ENCODE data around the gene IGFL1. TPM values are rescaled to one million over a fixed set of nuclear protein-coding genes. Genes with fewer than 3 reads are reported as not detected.
"Not testable (repeated sequence)": the region's sequence is repeated elsewhere in the genome, so short reads cannot be mapped to it uniquely, and the experiment has no call there.

Gene IGFL1
- total RNA-seq, 5 donors from 2014 or later (not counting 1 experiment from before 2014, with no cell fraction given): not detected

- Histone ChIP-seq H3K4me3 (ENCODE audit: control insufficient read depth in 1 of 2, extremely low read depth in 1 of 2, low read length in 1 of 2) (no peak overlapping the region), H3K36me3 (ENCODE audit: control insufficient read depth in 2 of 2, extremely low read depth in 1 of 2, insufficient read depth in 1 of 2, low read length in 1 of 2) (no peaks in the 10 kb centered on the region), H3K4me1 (ENCODE audit: control insufficient read depth in 1 of 2, extremely low read depth in 1 of 2, insufficient read depth in 2 of 2, low read length in 2 of 2) (no peaks in the 10 kb centered on the region), H3K9me3 (no peaks in the 10 kb centered on the region), H3K27me3 (replicated peaks in 1 of 2; ENCODE audit: control insufficient read depth in 2 of 2, extremely low read depth in 1 of 2, insufficient read depth in 2 of 2, low read length in 1 of 2) (peaks cover 2 to 13% of the 10 kb centered on the region in 2 experiments), H3K27ac (ENCODE audit: low read length) (no peak overlapping the region)
- ATAC-seq (replicated peaks in 1 of 4) (no peak), DNase-seq (no peak)
- CTCF ChIA-PET: interaction anchor here in 1 of 2 donors (0.7 kb wide), 1 partner anchor 155 kb away, joined by 3 read pairs; no protein-coding TSS in a partner anchor
- Mint-ChIP-seq H3K9me3 (no peaks in the 10 kb centered on the region), H3K27ac (no peak overlapping the region), H3K36me3 (no peaks in the 10 kb centered on the region), H3K27me3 (peaks cover 13 to 27% of the 10 kb centered on the region in 2 donors), H3K4me3 (no peak overlapping the region), H3K4me1 (no peaks in the 10 kb centered on the region)
- POLR2A ChIA-PET: no interaction called here
- 100% methylated on average over 1 of the region's 4 CpGs for WGBS (ENCODE audit: insufficient coverage)
Observed at GRCh38 chr19:46254776-46255175, 25.2 kb downstream of the IGFL1 start.

GRCh38 chr19:46256855-46257254 is 27.3 kb downstream of the IGFL1 start:
- H3K27ac Mint-ChIP-seq: no peak overlapping the region
- WGBS (ENCODE audit: insufficient coverage): 89% methylated on average over 3 of the region's 8 CpGs
- no peak overlapping the region for H3K4me3 ChIP-seq (ENCODE audit: control insufficient read depth in 1 of 2, extremely low read depth in 1 of 2, low read length in 1 of 2)
- ChIA-PET POLR2A (no interaction called here), CTCF (no interaction called here)
- no peak for DNase-seq
- no peaks in the 10 kb centered on the region for H3K36me3 ChIP-seq (ENCODE audit: control insufficient read depth in 2 of 2, extremely low read depth in 1 of 2, insufficient read depth in 1 of 2, low read length in 1 of 2)
- H3K4me3 Mint-ChIP-seq: no peak overlapping the region
- H3K27me3 Mint-ChIP-seq: peaks cover 22 to 27% of the 10 kb centered on the region in 2 donors
- H3K9me3 Mint-ChIP-seq: no peaks in the 10 kb centered on the region
- no peaks in the 10 kb centered on the region for H3K9me3 ChIP-seq
- no peaks in the 10 kb centered on the region for H3K36me3 Mint-ChIP-seq
- no peak for ATAC-seq (replicated peaks in 1 of 4)
- H3K4me1 Mint-ChIP-seq: no peaks in the 10 kb centered on the region
- no peak overlapping the region for H3K27ac ChIP-seq (ENCODE audit: low read length)
- H3K27me3 ChIP-seq (replicated peaks in 1 of 2; ENCODE audit: control insufficient read depth in 2 of 2, extremely low read depth in 1 of 2, insufficient read depth in 2 of 2, low read length in 1 of 2): peaks cover 0 to 30% of the 10 kb centered on the region in 2 experiments
- no peaks in the 10 kb centered on the region for H3K4me1 ChIP-seq (ENCODE audit: control insufficient read depth in 1 of 2, extremely low read depth in 1 of 2, insufficient read depth in 2 of 2, low read length in 2 of 2)

- H3K4me3 Mint-ChIP-seq; ATAC-seq (replicated peaks in 1 of 4); H3K9me3 Mint-ChIP-seq; CTCF ChIA-PET; H3K9me3 ChIP-seq; POLR2A ChIA-PET; H3K36me3 Mint-ChIP-seq; H3K36me3 ChIP-seq (ENCODE audit: control insufficient read depth in 2 of 2, extremely low read depth in 1 of 2, insufficient read depth in 1 of 2, low read length in 1 of 2); DNase-seq; H3K27ac ChIP-seq (ENCODE audit: low read length); H3K4me3 ChIP-seq (ENCODE audit: control insufficient read depth in 1 of 2, extremely low read depth in 1 of 2, low read length in 1 of 2); H3K27ac Mint-ChIP-seq: not testable (repeated sequence)
- Histone ChIP-seq H3K27me3 (replicated peaks in 1 of 2; ENCODE audit: control insufficient read depth in 2 of 2, extremely low read depth in 1 of 2, insufficient read depth in 2 of 2, low read length in 1 of 2) (peaks cover 0 to 53% of the 10 kb centered on the region in 2 experiments), H3K4me1 (ENCODE audit: control insufficient read depth in 1 of 2, extremely low read depth in 1 of 2, insufficient read depth in 2 of 2, low read length in 2 of 2) (peaks cover 0 to 19% of the 10 kb centered on the region in 2 experiments)
- 80% methylated on average over 1 of the region's 7 CpGs for WGBS (ENCODE audit: insufficient coverage)
- Mint-ChIP-seq H3K4me1 (peaks cover 14 to 17% (median 14%) of the 10 kb centered on the region in 3 donors), H3K27me3 (peaks cover 23 to 31% of the 10 kb centered on the region in 2 donors)
Observed at GRCh38 chr19:46261501-46261900, 32.0 kb downstream of the IGFL1 start.

GRCh38 chr19:46262684-46263296 is 33.2 kb downstream of the IGFL1 start:
- peak; percentile 61 to 87 (median 85) for ATAC-seq (replicated peaks in 1 of 4)
- H3K36me3 Mint-ChIP-seq; H3K4me3 ChIP-seq (ENCODE audit: control insufficient read depth in 1 of 2, extremely low read depth in 1 of 2, low read length in 1 of 2); H3K27ac ChIP-seq (ENCODE audit: low read length); H3K9me3 Mint-ChIP-seq; H3K36me3 ChIP-seq (ENCODE audit: control insufficient read depth in 2 of 2, extremely low read depth in 1 of 2, insufficient read depth in 1 of 2, low read length in 1 of 2); H3K9me3 ChIP-seq; POLR2A ChIA-PET: not testable (repeated sequence)
- peak overlapping the region; percentile 63 to 88 for H3K27ac Mint-ChIP-seq
- 0% methylated on average over 1 of the region's 11 CpGs for WGBS (ENCODE audit: insufficient coverage)
- peaks cover 0 to 19% of the 10 kb centered on the region in 2 experiments for H3K4me1 ChIP-seq (ENCODE audit: control insufficient read depth in 1 of 2, extremely low read depth in 1 of 2, insufficient read depth in 2 of 2, low read length in 2 of 2)
- peak overlapping the region in 2 of 3 donors; percentile 5 to 39 for H3K4me3 Mint-ChIP-seq
- H3K4me1 Mint-ChIP-seq: peaks cover 14 to 17% (median 14%) of the 10 kb centered on the region in 3 donors
- peaks cover 27 to 37% of the 10 kb centered on the region in 2 donors for H3K27me3 Mint-ChIP-seq
- DNase-seq: peak in 32 of 35 experiments; percentile 6 to 78 (median 38)
- H3K27me3 ChIP-seq (replicated peaks in 1 of 2; ENCODE audit: control insufficient read depth in 2 of 2, extremely low read depth in 1 of 2, insufficient read depth in 2 of 2, low read length in 1 of 2): peaks cover 0 to 59% of the 10 kb centered on the region in 2 experiments
- CTCF ChIA-PET: interaction anchor here in 1 of 2 donors (0.9 kb wide), 1 partner anchor 234 kb away, joined by 13 read pairs; no protein-coding TSS in a partner anchor

- Mint-ChIP-seq H3K4me1 (peaks cover 14 to 21% (median 17%) of the 10 kb centered on the region in 3 donors), H3K27me3 (peaks cover 33 to 45% of the 10 kb centered on the region in 2 donors)
- Histone ChIP-seq H3K27me3 (replicated peaks in 1 of 2; ENCODE audit: control insufficient read depth in 2 of 2, extremely low read depth in 1 of 2, insufficient read depth in 2 of 2, low read length in 1 of 2) (peaks cover 2 to 55% of the 10 kb centered on the region in 2 experiments), H3K4me1 (ENCODE audit: control insufficient read depth in 1 of 2, extremely low read depth in 1 of 2, insufficient read depth in 2 of 2, low read length in 2 of 2) (peaks cover 0 to 22% of the 10 kb centered on the region in 2 experiments)
- H3K36me3 ChIP-seq (ENCODE audit: control insufficient read depth in 2 of 2, extremely low read depth in 1 of 2, insufficient read depth in 1 of 2, low read length in 1 of 2); H3K36me3 Mint-ChIP-seq; H3K9me3 ChIP-seq; ATAC-seq (replicated peaks in 1 of 4); DNase-seq; H3K4me3 Mint-ChIP-seq; H3K27ac ChIP-seq (ENCODE audit: low read length); H3K27ac Mint-ChIP-seq; H3K4me3 ChIP-seq (ENCODE audit: control insufficient read depth in 1 of 2, extremely low read depth in 1 of 2, low read length in 1 of 2); H3K9me3 Mint-ChIP-seq: not testable (repeated sequence)
- WGBS (ENCODE audit: insufficient coverage): 87% methylated on average over 3 of the region's 5 CpGs
- ChIA-PET CTCF (interaction anchor here (0.5 to 2.0 kb wide), 3 partner anchors 191 to 236 kb away, joined by 3 to 23 read pairs (median 4); no protein-coding TSS in a partner anchor), POLR2A (interaction anchor here in 1 of 2 donors (0.6 kb wide), 1 partner anchor 1146 kb away, joined by 6 read pairs; no protein-coding TSS in a partner anchor)
Observed at GRCh38 chr19:46264801-46265200, 35.3 kb downstream of the IGFL1 start.

GRCh38 chr19:46265217-46265828 is 35.8 kb downstream of the IGFL1 start:
- no peaks in the 10 kb centered on the region for H3K36me3 ChIP-seq (ENCODE audit: control insufficient read depth in 2 of 2, extremely low read depth in 1 of 2, insufficient read depth in 1 of 2, low read length in 1 of 2)
- H3K9me3 ChIP-seq: no peaks in the 10 kb centered on the region
- peak; percentile 12 to 87 (median 55) for DNase-seq
- CTCF ChIA-PET: interaction anchor here (1.2 to 2.0 kb wide), 2 partner anchors 232 to 237 kb away, joined by 4 to 23 read pairs; no protein-coding TSS in a partner anchor
- peaks cover 0 to 22% of the 10 kb centered on the region in 2 experiments for H3K4me1 ChIP-seq (ENCODE audit: control insufficient read depth in 1 of 2, extremely low read depth in 1 of 2, insufficient read depth in 2 of 2, low read length in 2 of 2)
- H3K36me3 Mint-ChIP-seq: no peaks in the 10 kb centered on the region
- peaks cover 31 to 44% of the 10 kb centered on the region in 2 donors for H3K27me3 Mint-ChIP-seq
- no peak overlapping the region for H3K27ac Mint-ChIP-seq
- H3K27ac ChIP-seq (ENCODE audit: low read length): no peak overlapping the region
- H3K4me3 Mint-ChIP-seq: no peak overlapping the region
- 22% methylated on average over 7 of the region's 10 CpGs for WGBS (ENCODE audit: insufficient coverage)
- ATAC-seq (replicated peaks in 1 of 4): peak; percentile 60 to 73 (median 64)
- H3K9me3 Mint-ChIP-seq: no peaks in the 10 kb centered on the region
- no peak overlapping the region for H3K4me3 ChIP-seq (ENCODE audit: control insufficient read depth in 1 of 2, extremely low read depth in 1 of 2, low read length in 1 of 2)
- peaks cover 14 to 21% (median 17%) of the 10 kb centered on the region in 3 donors for H3K4me1 Mint-ChIP-seq
- H3K27me3 ChIP-seq (replicated peaks in 1 of 2; ENCODE audit: control insufficient read depth in 2 of 2, extremely low read depth in 1 of 2, insufficient read depth in 2 of 2, low read length in 1 of 2): peaks cover 2 to 59% of the 10 kb centered on the region in 2 experiments
- POLR2A ChIA-PET: interaction anchor here in 1 of 2 donors (0.6 kb wide), 1 partner anchor 1145 kb away, joined by 6 read pairs; no protein-coding TSS in a partner anchor
